NB4 (cell line): ENCODE results near the gene STEAP3.

Source experiments
- DNase-seq: peaks from one replicate; pipeline ENCODE4 v3.0.0; 2010; ENCODE audit warnings: low read depth
- H3K4me3 ChIP-seq: one replicate; pipeline ENCODE4 v1.5.1; 2011; ENCODE audit warnings: mild to moderate bottlenecking, low read depth, low read length, moderate library complexity
- MYC ChIP-seq: IDR thresholded peaks from 2 replicates; pipeline ENCODE4 v1.6.1; 2011; ENCODE audit warnings: low read depth, low read length
- POLR2A ChIP-seq: IDR thresholded peaks from 2 replicates; pipeline ENCODE4 v1.6.1; 2011; ENCODE audit warnings: mild to moderate bottlenecking; ENCODE audit not compliant: insufficient read length; ENCODE audit errors: extremely low read depth
- TF ChIP-seq, protein P1 (sequence below): IDR thresholded peaks from 2 replicates; pipeline ENCODE4 v1.6.1; 2011; ENCODE audit warnings: low read depth, low read length
- TF ChIP-seq, protein P2 (sequence below): IDR thresholded peaks from one replicate; pipeline ENCODE4 v1.5.1; 2012; ENCODE audit warnings: low read depth, low read length

STEAP3 gene

GRCh38 chr2:119218478-119219064 is 5.1 kb upstream of the STEAP3 start:
- DNase-seq, result peak; percentile 55
- H3K4me3 ChIP-seq, result no peak overlapping the region
- no peak for TF ChIP-seq POLR2A
- TF ChIP-seq, protein P1, sequence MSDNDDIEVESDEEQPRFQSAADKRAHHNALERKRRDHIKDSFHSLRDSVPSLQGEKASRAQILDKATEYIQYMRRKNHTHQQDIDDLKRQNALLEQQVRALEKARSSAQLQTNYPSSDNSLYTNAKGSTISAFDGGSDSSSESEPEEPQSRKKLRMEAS, result no peak
- no peak for TF ChIP-seq MYC
- TF ChIP-seq, protein P2, sequence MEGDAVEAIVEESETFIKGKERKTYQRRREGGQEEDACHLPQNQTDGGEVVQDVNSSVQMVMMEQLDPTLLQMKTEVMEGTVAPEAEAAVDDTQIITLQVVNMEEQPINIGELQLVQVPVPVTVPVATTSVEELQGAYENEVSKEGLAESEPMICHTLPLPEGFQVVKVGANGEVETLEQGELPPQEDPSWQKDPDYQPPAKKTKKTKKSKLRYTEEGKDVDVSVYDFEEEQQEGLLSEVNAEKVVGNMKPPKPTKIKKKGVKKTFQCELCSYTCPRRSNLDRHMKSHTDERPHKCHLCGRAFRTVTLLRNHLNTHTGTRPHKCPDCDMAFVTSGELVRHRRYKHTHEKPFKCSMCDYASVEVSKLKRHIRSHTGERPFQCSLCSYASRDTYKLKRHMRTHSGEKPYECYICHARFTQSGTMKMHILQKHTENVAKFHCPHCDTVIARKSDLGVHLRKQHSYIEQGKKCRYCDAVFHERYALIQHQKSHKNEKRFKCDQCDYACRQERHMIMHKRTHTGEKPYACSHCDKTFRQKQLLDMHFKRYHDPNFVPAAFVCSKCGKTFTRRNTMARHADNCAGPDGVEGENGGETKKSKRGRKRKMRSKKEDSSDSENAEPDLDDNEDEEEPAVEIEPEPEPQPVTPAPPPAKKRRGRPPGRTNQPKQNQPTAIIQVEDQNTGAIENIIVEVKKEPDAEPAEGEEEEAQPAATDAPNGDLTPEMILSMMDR, result peak; percentile 26

DNA sequence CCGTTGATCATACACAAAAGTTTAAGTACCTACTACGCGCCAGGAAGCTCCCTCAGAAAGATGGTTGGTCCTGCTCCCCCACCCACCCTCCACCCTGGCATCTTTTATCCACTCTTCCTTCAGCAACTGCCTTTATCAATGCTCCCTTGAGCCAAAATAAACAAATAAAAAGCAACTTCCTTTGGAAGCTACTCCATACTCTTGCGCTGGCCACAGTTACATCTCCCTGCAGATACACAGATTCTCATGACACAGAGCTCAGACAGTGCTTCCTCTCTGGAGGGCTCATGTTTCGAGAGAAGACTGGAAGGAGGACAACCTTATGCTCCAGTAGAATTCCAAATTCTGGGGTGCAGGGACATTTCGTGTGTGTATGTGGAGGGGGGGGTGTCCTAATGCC is 3.8 kb upstream of the STEAP3 start:
- DNase-seq, result no peak
- no peak overlapping the region for H3K4me3 ChIP-seq
- TF ChIP-seq, protein P1, result no peak
- TF ChIP-seq MYC (no peak), POLR2A (no peak)

GRCh38 chr2:119220720-119221301 is 2.8 kb upstream of the STEAP3 start:
- DNase-seq, result no peak
- no peak overlapping the region for H3K4me3 ChIP-seq
- TF ChIP-seq, protein P1, result no peak
- TF ChIP-seq, protein P2, result no peak
- TF ChIP-seq MYC, result no peak
- TF ChIP-seq POLR2A, result no peak

DNA sequence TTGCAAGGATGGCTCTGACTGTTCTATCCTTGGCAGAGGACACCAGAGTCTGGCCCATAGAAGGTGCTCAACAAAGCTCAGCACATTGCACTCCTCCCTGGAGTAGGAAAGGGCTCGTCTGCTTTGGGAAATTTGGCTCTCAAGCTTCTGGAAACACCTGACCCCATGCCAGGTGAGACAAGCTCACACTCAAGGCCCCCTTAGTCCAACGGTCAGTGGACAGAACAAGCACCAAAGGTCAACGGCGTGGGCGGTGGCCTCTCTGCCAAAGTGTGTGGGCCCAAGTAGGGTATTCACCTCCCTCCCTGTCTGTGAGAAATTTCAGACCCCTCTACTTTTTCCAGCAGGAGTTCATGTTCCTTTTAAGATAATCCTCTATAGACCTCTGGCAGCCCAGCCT is 2.0 kb upstream of the STEAP3 start:
- TF ChIP-seq, protein P1, result no peak
- TF ChIP-seq MYC (no peak), POLR2A (no peak)
- TF ChIP-seq, protein P2, result no peak
- no peak overlapping the region for H3K4me3 ChIP-seq
- DNase-seq, result no peak

GRCh38 chr2:119222213-119222612 is 1.4 kb upstream of the STEAP3 start:
- no peak for DNase-seq
- TF ChIP-seq, protein P2, result no peak
- no peak for TF ChIP-seq POLR2A
- TF ChIP-seq MYC, result no peak
- TF ChIP-seq, protein P1, result no peak
- no peak overlapping the region for H3K4me3 ChIP-seq

- TF ChIP-seq MYC (no peak), POLR2A (no peak)
- TF ChIP-seq, protein P1, result no peak
- TF ChIP-seq, protein P2, result no peak
- DNase-seq, result no peak
- peak overlapping the region; percentile 27 for H3K4me3 ChIP-seq
Observed at GRCh38 chr2:119222863-119223520, 642 bp upstream of the STEAP3 start.
